Kidney (tissue), 14 donors: ENCODE measurements around the gene TMSB15A. TPM values are rescaled to one million over a fixed set of nuclear protein-coding genes. Genes with fewer than 3 reads are reported as not detected.
"Not testable (repeated sequence)": the region's sequence is repeated elsewhere in the genome, so short reads cannot be mapped to it uniquely, and the experiment has no call there.

ENCODE experiments used
- DNase-seq, 5 donors: peaks; one replicate each; pipeline ENCODE4 v3.0.0-alpha.2; 2013 to 2020
- FAIRE-seq: peaks from 2 replicates; lab custom pipeline; 2012; peaks lifted over from hg19 to GRCh38; lab: Jason Lieb, UNC
- H3K27ac ChIP-seq, 2 donors: one replicate each; pipeline ENCODE4 v1.7.0; 2013; ENCODE audit warnings: low read depth in 2 of 2, low read length in 2 of 2, inconsistent platforms in 1 of 2
- H3K27me3 ChIP-seq: one replicate; pipeline ENCODE4 v1.7.1; 2013; ENCODE audit warnings: low read length, inconsistent platforms; ENCODE audit not compliant: control insufficient read depth, insufficient read depth
- H3K36me3 ChIP-seq, 3 donors: one replicate each; pipeline versions ENCODE4 v1.7.0 to v1.7.1; 2013; ENCODE audit warnings: low read length in 3 of 3, control low read depth in 1 of 3, inconsistent platforms in 1 of 3; ENCODE audit not compliant: insufficient read depth in 3 of 3, control insufficient read depth in 2 of 3
- H3K4me1 ChIP-seq, 3 donors: one replicate each; pipeline versions ENCODE4 v1.7.0 to v1.7.1; 2013; ENCODE audit warnings: low read length in 3 of 3, inconsistent platforms in 1 of 3, low read depth in 1 of 3; ENCODE audit not compliant: control insufficient read depth in 2 of 3, insufficient read depth in 2 of 3
- H3K4me3 ChIP-seq, 3 donors: one replicate each; pipeline versions ENCODE4 v1.7.0 to v1.8.1; 2013; ENCODE audit warnings: low read length in 3 of 3, control low read depth in 1 of 3, inconsistent platforms in 1 of 3
- H3K9ac ChIP-seq, 3 donors: one replicate each; pipeline versions ENCODE4 v1.7.0 to v1.7.1; 2013; ENCODE audit warnings: low read length in 3 of 3, control low read depth in 1 of 3, inconsistent platforms in 1 of 3
- H3K9me3 ChIP-seq, 3 donors: one replicate each; pipeline versions ENCODE4 v1.7.0 to v1.7.1; 2013; ENCODE audit warnings: low read length in 3 of 3, control low read depth in 1 of 3, inconsistent platforms in 1 of 3; ENCODE audit not compliant: control insufficient read depth in 2 of 3, insufficient read depth in 1 of 3
- CTCF ChIP-seq: IDR thresholded peaks from 3 replicates; pipeline ENCODE4 v1.5.1; 2012; ENCODE audit warnings: mild to moderate bottlenecking, moderate library complexity, borderline replicate concordance; ENCODE audit not compliant: insufficient read depth; ENCODE audit errors: extremely low read depth
- intact Hi-C: fragments of 100-400 bp; cut with DNase I; formaldehyde crosslinking; loops from one replicate; pipeline ENCODE4 v1.11.1; 2022
- polyA plus RNA-seq: library from polyadenylated mRNA; stranded (reverse); fragments of 350-450 nt; fragmentation: Illumina TruSeq; extraction: RNeasy Lipid Tissue Mini Kit (QIAGEN cat#74804); gene quantifications from one replicate; pipeline ENCODE4 v1.2.3, GENCODE V29; 2014; ENCODE audit warnings: low read depth, low replicate concordance; ENCODE audit not compliant: insufficient read depth
- total RNA-seq: library from RNA; stranded (reverse); fragmentation: NEBNext Ultra II Directional; extraction: Animal tissue kit (Norgen Biotek cat#: 25700); gene quantifications from one replicate; pipeline ENCODE4 v1.2.1, GENCODE V29; 2021
- donor health status: control.
- donor health status: control.
- donor health status: control.
- donor health status: control.
- donor health status: control.
- donor health status: DM: yes; HTN: yes; CAD: no.
- donor health status: Normal renal cell carcinoma (clear cell type).

Gene TMSB15A
- total and polyA plus RNA-seq, 2 donors from 2014 or later: 1.8 TPM; not detected in 1

- H3K9ac ChIP-seq: no peak overlapping the region
- H3K4me3 ChIP-seq: no peak overlapping the region
- no peaks in the 10 kb centered on the region for H3K36me3 ChIP-seq
- intact Hi-C loops: no loop called here
- H3K4me1 ChIP-seq: no peaks in the 10 kb centered on the region
- no peak for DNase-seq
- H3K27ac ChIP-seq: no peak overlapping the region
- no peak for FAIRE-seq
- TF ChIP-seq CTCF: no peak
- H3K27me3 ChIP-seq: no peaks in the 10 kb centered on the region
- H3K9me3 ChIP-seq: no peaks in the 10 kb centered on the region
Observed at GRCh38 chrX:102558607-102559006, 42.1 kb upstream of the TMSB15A start.

GRCh38 chrX:102548231-102548630 is 31.7 kb upstream of the TMSB15A start:
- FAIRE-seq (no peak), DNase-seq (no peak)
- TF ChIP-seq CTCF: no peak
- H3K4me1 ChIP-seq: no peaks in the 10 kb centered on the region
- intact Hi-C loops: no loop called here
- H3K27me3 ChIP-seq: no peaks in the 10 kb centered on the region
- no peak overlapping the region for H3K27ac ChIP-seq
- H3K9me3 ChIP-seq: no peaks in the 10 kb centered on the region
- H3K4me3 ChIP-seq: no peak overlapping the region
- H3K9ac ChIP-seq: no peak overlapping the region
- H3K36me3 ChIP-seq: no peaks in the 10 kb centered on the region

GRCh38 chrX:102546828-102547493 is 30.4 kb upstream of the TMSB15A start:
- intact Hi-C loops: no loop called here
- no peak for TF ChIP-seq CTCF
- H3K9ac ChIP-seq: no peak overlapping the region

GRCh38 chrX:102546175-102546574 is 29.6 kb upstream of the TMSB15A start:
- H3K9ac ChIP-seq, H3K9me3 ChIP-seq, intact Hi-C loops, H3K27me3 ChIP-seq, H3K27ac ChIP-seq, FAIRE-seq, H3K4me3 ChIP-seq, H3K4me1 ChIP-seq, H3K36me3 ChIP-seq, DNase-seq: not testable (repeated sequence)

More at GRCh38 chrX:102546828-102547493, 30.4 kb upstream of the TMSB15A start:
- H3K36me3 ChIP-seq: no peaks in the 10 kb centered on the region
- no peaks in the 10 kb centered on the region for H3K4me1 ChIP-seq
- no peaks in the 10 kb centered on the region for H3K9me3 ChIP-seq
- no peaks in the 10 kb centered on the region for H3K27me3 ChIP-seq
- peak overlapping the region in 1 of 3 donors; percentile 36 for H3K4me3 ChIP-seq
- DNase-seq (peak in 1 of 5 donors; percentile 2), FAIRE-seq (no peak)
- H3K27ac ChIP-seq: no peak overlapping the region
